ENCODE data around the gene HDAC1. TPM values are rescaled to one million over a fixed set of nuclear protein-coding genes. Genes with fewer than 3 reads are reported as not detected.

Gene HDAC1
- total RNA-seq, 2 experiments from 2014 or later: 136 to 139 TPM

DNA sequence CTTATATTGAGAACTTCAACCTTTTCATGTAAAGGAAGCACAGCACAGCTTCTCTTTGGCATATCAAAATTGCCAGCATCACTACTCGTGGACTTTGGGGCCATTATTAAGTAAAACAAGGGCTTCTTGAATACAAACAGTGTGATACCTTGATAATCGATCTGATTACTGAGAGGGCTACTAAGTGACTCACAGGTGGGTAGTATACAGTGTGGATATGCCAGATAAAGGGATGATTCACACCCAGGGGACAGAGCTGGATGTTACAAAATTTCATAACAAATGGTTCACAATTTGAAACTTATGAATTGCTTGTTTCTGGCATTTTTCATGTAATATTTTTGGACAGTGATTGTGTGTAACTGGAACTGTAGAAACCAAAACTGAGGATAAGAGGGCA is 15.4 kb downstream of the HDAC1 start:
- DNase-seq: no peak
- ChIA-PET POLR2A (interaction anchor here (1.1 to 1.3 kb wide), 2 partner anchors 15 to 16 kb away, joined by 3 to 5 read pairs; partner anchors contain the start of gene HDAC1), CTCF (interaction anchor here (0.7 to 1.5 kb wide), 4 partner anchors 29 to 351 kb away, joined by 3 to 5 read pairs (median 3); partner anchors contain the start of gene MARCKSL1)
- Mint-ChIP-seq H3K27me3 (no peaks in the 10 kb centered on the region), H3K36me3 (peaks cover 35% of the 10 kb centered on the region), H3K27ac (peak overlapping the region; percentile 72), H3K4me3 (no peak overlapping the region), H3K9me3 (no peaks in the 10 kb centered on the region), H3K4me1 (ENCODE audit: low read depth) (peaks cover 62% of the 10 kb centered on the region)
- intact Hi-C loops (cut with micrococcal nuclease): no loop called here

DNA sequence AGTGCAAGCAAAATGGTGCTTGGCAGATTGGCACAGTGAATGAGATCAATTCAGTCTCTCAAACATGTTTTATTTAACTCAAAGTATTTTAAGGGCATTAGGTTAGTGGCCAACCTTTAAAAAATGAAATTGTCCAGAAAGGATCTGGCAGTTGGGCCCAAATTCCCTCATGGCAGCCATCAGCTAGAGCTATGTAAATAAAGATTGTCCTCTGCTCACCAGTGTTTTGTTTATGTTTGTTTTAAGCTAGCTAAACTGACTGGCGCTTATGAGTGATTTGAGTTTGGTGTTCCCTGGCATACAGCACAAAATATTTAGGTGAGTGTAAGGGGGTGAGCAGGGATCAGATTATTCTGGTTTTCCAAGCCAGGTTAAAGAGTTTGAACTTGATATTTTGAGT is 18.1 kb downstream of the HDAC1 start:
- ChIA-PET POLR2A (no interaction called here), CTCF (interaction anchor here (0.5 kb wide), 1 partner anchor 390 kb away, joined by 3 read pairs; no protein-coding TSS in a partner anchor)
- H3K4me1 Mint-ChIP-seq (ENCODE audit: low read depth): peaks cover 59% of the 10 kb centered on the region
- H3K4me3 Mint-ChIP-seq: no peak overlapping the region
- intact Hi-C loops (cut with micrococcal nuclease): no loop called here
- H3K9me3 Mint-ChIP-seq: no peaks in the 10 kb centered on the region
- no peak overlapping the region for H3K27ac Mint-ChIP-seq
- peaks cover 21% of the 10 kb centered on the region for H3K36me3 Mint-ChIP-seq
- DNase-seq: no peak
- H3K27me3 Mint-ChIP-seq: no peaks in the 10 kb centered on the region

DNA sequence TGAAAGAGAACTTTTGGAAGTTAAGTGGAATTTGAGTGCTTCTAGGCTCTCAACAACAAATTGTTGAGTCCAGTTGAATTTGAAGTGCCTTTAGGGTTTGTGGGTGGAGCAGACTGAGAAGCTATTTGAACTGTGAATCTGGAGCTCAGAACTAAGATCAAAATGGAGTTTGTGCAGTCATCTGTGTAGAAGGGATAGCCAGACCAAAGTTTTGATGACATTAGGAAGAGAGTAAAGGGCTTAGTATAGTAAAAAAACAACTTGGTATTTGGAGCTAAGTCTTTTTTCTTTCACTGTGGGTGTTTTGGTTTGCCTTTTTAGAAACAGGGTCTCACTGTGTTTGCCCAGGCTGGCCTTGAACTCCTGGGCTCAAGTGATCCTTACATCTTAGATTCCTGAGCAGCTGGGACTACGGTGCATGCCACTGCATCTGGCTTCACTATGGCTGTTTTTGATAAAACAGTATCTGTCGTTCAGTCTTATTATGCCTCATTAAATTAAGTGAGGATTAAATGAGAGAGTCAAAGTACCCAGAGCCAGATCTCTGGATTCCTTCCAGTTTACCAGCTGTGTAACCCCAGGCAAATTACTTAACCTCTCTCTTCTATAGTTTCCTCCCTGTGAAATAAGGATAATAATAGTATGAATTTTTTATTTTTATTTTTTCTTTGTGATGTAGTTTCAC is 20.0 kb downstream of the HDAC1 start:
- H3K36me3 Mint-ChIP-seq: peaks cover 11% of the 10 kb centered on the region
- H3K27ac Mint-ChIP-seq: peak overlapping the region; percentile 26
- POLR2A ChIA-PET: interaction anchor here (1.2 kb wide), 1 partner anchor 132 kb away, joined by 3 read pairs; the partner anchor contains the start of gene TXLNA
- CTCF ChIA-PET: interaction anchor here (1.3 kb wide), 1 partner anchor 24 kb away, joined by 4 read pairs; the partner anchor contains the start of gene MARCKSL1
- intact Hi-C loops (cut with micrococcal nuclease): no loop called here
- peaks cover 49% of the 10 kb centered on the region for H3K4me1 Mint-ChIP-seq (ENCODE audit: low read depth)
- no peak for DNase-seq
- no peak overlapping the region for H3K4me3 Mint-ChIP-seq
- no peaks in the 10 kb centered on the region for H3K27me3 Mint-ChIP-seq
- H3K9me3 Mint-ChIP-seq: no peaks in the 10 kb centered on the region

DNA sequence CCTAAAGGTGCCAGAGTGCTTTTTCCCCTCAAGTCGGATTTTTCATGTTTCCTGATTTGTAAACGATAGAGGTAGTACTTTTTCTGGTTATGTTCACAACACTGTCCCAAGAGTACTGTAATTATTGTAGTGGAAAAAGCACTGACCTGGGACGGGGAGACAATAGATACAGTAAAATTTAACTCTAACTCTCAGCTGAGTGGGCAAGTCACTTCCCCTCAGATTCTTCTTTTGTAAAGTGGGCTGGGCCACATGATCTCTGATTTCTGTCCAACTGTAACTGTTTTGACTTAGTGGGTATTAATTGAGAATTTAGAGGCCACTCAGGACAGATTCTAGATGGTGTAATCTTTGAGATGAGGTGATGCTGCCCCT is 25.0 kb downstream of the HDAC1 start:
- no peak for DNase-seq
- intact Hi-C loops (cut with micrococcal nuclease): no loop called here
- H3K36me3 Mint-ChIP-seq: peaks cover 14% of the 10 kb centered on the region
- ChIA-PET CTCF (interaction anchor here (1.3 kb wide), 1 partner anchor 19 kb away, joined by 3 read pairs; the partner anchor contains the start of gene MARCKSL1), POLR2A (no interaction called here)
- peaks cover 27% of the 10 kb centered on the region for H3K4me1 Mint-ChIP-seq (ENCODE audit: low read depth)
- no peak overlapping the region for H3K27ac Mint-ChIP-seq
- H3K9me3 Mint-ChIP-seq: no peaks in the 10 kb centered on the region
- no peak overlapping the region for H3K4me3 Mint-ChIP-seq
- H3K27me3 Mint-ChIP-seq: no peaks in the 10 kb centered on the region

DNA sequence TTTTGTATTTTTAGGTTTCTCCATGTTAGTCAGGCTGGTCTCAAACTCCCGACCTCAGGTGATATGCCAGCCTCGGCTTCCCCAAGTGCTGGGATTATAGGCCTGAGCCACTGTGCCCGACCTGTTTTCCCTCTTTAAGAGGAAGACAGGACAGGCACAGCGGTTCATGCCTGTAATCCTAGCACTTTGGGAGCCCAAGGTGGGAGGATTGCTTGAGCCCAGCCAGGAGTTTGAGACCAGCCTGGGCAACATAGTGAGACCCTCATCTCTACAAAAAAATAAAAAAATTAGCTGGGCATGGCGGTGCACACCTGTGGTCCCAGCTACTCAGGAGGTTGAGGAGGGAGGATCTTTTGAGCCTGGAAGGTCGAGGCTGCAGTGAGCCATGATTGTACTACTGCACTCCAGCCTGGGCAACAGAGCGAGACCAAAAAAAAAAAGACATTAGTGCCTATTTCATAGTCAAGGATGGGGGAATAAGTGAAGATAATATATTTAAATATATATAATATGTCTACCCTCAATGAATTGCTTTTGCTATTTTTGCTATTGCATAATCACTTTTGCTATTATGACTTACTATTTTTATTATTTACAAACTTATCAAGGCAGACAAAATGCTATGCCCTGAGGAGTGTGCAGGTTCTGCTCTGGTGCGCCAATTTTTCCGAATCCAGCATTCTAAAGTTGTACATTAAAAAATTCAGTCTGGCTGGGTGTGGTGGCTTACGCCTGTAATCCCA is 26.4 kb downstream of the HDAC1 start:
- no peak overlapping the region for H3K27ac Mint-ChIP-seq
- H3K9me3 Mint-ChIP-seq: no peaks in the 10 kb centered on the region
- H3K36me3 Mint-ChIP-seq: peaks cover 14% of the 10 kb centered on the region
- no peaks in the 10 kb centered on the region for H3K27me3 Mint-ChIP-seq
- intact Hi-C loops (cut with micrococcal nuclease): no loop called here
- POLR2A ChIA-PET: interaction anchor here (0.8 kb wide), 1 partner anchor 19 kb away, joined by 3 read pairs; no protein-coding TSS in a partner anchor
- H3K4me3 Mint-ChIP-seq: no peak overlapping the region
- CTCF ChIA-PET: interaction anchor here (1.3 kb wide), 1 partner anchor 18 kb away, joined by 3 read pairs; the partner anchor contains the start of gene MARCKSL1
- no peak for DNase-seq
- H3K4me1 Mint-ChIP-seq (ENCODE audit: low read depth): peaks cover 36% of the 10 kb centered on the region

DNA sequence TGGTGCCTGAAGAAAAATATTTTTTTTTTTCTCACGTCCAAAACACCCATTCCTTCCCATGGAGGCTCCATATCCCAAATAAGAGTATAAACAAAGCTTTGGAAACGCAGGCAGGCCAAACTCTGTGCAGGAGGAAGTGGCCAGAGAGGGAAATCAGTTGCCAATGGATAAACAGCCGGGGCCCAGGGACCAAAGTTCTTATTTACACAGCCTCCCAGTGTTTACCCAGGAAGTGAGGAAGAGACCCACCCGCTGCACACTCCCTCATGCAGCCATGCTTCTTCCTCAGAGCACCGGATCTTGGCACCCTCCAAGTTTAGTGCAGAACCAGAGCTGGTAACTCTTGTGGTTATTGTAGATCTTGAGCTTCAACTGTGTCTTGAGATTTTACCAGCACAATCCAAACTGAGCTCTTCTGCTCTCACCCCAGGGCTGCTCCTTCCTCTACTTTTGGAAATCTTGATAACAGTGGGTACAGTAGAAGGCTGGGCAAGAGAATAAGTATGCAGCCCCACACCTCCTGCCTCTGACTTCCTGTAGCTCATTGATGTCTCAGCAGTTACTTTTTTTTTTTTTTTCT is 29.9 kb downstream of the HDAC1 start:
- peak; percentile 41 for DNase-seq
- Mint-ChIP-seq H3K27ac (peak overlapping the region; percentile 93), H3K27me3 (no peaks in the 10 kb centered on the region), H3K4me1 (ENCODE audit: low read depth) (peaks cover 38% of the 10 kb centered on the region), H3K9me3 (no peaks in the 10 kb centered on the region), H3K4me3 (peak overlapping the region; percentile 22), H3K36me3 (peaks cover 21% of the 10 kb centered on the region)
- intact Hi-C loops (cut with micrococcal nuclease): no loop called here
- POLR2A ChIA-PET: interaction anchor here (0.6 to 2.5 kb wide), 7 partner anchors 14 to 121 kb away, joined by 3 to 12 read pairs (median 4); partner anchors contain the start of genes BSDC1, LCK and MARCKSL1
- CTCF ChIA-PET: interaction anchor here (0.6 to 2.2 kb wide), 9 partner anchors 19 to 199 kb away, joined by 3 to 8 read pairs (median 3); no protein-coding TSS in a partner anchor

DNA sequence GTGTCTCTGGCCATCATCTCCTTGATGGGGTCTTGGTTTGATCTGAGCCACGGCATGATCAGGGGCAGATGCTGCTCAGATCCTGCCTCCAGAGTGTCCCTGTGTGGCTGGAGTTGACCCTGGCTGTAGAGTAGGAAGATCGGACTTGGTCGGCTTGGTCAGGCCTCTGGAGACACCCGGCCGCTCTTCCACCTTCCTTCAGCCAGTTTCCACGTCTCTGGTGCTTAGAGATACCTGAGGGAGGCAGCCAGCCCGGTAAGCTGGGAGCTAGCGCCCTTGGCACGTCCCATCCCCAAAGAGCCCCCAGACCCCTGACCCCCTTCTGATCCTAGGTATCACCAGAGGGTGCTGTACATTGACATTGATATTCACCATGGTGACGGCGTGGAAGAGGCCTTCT is 35.3 kb downstream of the HDAC1 start:
- CTCF ChIA-PET: no interaction called here
- H3K9me3 Mint-ChIP-seq: no peaks in the 10 kb centered on the region
- intact Hi-C loops (cut with micrococcal nuclease): no loop called here
- POLR2A ChIA-PET: no interaction called here
- H3K36me3 Mint-ChIP-seq: peaks cover 31% of the 10 kb centered on the region
- H3K4me3 Mint-ChIP-seq: no peak overlapping the region
- peaks cover 25% of the 10 kb centered on the region for H3K4me1 Mint-ChIP-seq (ENCODE audit: low read depth)
- no peak overlapping the region for H3K27ac Mint-ChIP-seq
- DNase-seq: no peak
- no peaks in the 10 kb centered on the region for H3K27me3 Mint-ChIP-seq

DNA sequence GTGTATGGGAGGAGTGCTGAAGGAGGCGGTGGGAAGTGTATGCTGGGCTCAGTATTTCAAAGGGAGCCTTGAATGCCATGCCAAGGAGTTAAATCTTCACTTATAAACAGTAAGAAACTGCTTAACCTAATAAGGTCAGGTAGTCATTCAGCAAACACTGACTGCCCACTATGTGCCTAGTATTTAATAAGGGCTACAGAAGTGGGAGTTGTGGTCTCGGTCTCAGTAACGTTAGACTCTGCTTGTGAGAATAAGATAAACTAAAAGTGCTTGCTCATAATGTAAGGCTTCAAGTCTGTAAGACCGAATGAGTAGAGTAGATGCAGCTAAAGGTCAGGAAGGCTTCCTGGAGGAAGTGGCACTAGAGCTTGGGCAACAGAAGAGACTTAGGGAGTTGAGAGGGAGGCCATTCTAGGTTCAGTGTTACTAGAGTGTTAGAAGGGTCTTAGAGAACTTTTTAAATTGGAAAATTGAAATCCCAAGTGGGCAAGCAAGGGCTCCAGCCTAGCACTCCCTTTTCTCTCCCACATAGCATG is 38.1 kb downstream of the HDAC1 start:
- Mint-ChIP-seq H3K36me3 (peaks cover 27% of the 10 kb centered on the region), H3K27me3 (no peaks in the 10 kb centered on the region), H3K4me3 (no peak overlapping the region), H3K4me1 (ENCODE audit: low read depth) (peaks cover 21% of the 10 kb centered on the region), H3K9me3 (no peaks in the 10 kb centered on the region), H3K27ac (peak overlapping the region; percentile 66)
- ChIA-PET CTCF (interaction anchor here (1.2 to 2.9 kb wide), 2 partner anchors 10 to 114 kb away, joined by 3 to 6 read pairs; no protein-coding TSS in a partner anchor), POLR2A (no interaction called here)
- intact Hi-C loops (cut with micrococcal nuclease): no loop called here
- no peak for DNase-seq

DNA sequence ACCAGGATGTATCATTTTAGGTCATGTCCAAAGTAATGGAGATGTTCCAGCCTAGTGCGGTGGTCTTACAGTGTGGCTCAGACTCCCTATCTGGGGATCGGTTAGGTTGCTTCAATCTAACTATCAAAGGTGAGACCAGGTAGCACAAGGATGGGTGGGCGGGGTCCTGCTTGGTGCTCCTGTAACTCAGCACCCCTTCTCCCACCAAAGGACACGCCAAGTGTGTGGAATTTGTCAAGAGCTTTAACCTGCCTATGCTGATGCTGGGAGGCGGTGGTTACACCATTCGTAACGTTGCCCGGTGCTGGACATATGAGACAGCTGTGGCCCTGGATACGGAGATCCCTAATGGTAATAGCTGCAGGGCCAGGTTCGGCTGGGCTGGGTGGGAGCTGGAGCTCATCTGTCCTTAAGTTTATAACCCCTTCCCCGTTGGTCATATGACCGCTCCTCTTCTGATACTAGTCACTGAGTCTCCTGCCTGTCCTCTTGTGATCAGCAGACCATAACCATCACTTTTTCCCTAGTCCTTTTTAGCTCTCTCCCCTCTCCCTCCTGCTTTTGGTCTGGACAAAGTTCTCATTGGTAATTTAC is 38.8 kb downstream of the HDAC1 start:
- CTCF ChIA-PET: interaction anchor here (1.2 to 2.9 kb wide), 3 partner anchors 10 to 381 kb away, joined by 3 to 6 read pairs (median 3); no protein-coding TSS in a partner anchor
- peaks cover 22% of the 10 kb centered on the region for H3K4me1 Mint-ChIP-seq (ENCODE audit: low read depth)
- H3K36me3 Mint-ChIP-seq: peaks cover 22% of the 10 kb centered on the region
- no peak for DNase-seq
- no peaks in the 10 kb centered on the region for H3K9me3 Mint-ChIP-seq
- intact Hi-C loops (cut with micrococcal nuclease): no loop called here
- H3K27ac Mint-ChIP-seq: no peak overlapping the region
- POLR2A ChIA-PET: no interaction called here
- H3K4me3 Mint-ChIP-seq: no peak overlapping the region
- H3K27me3 Mint-ChIP-seq: no peaks in the 10 kb centered on the region

DNA sequence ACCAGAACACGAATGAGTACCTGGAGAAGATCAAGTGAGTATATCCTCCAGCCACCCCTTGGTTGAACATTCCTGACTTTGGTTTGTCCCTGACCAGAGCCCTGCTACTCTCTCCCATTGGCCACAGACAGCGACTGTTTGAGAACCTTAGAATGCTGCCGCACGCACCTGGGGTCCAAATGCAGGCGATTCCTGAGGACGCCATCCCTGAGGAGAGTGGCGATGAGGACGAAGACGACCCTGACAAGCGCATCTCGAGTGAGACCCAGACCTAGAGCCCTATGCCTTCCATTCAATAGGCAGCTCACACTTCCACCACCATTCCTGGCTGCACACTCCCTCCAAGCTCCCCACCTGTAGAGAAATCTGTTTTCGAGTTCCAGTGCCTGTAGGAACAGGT is 39.7 kb downstream of the HDAC1 start:
- Mint-ChIP-seq H3K36me3 (peaks cover 20% of the 10 kb centered on the region), H3K4me3 (no peak overlapping the region), H3K9me3 (no peaks in the 10 kb centered on the region), H3K4me1 (ENCODE audit: low read depth) (peaks cover 22% of the 10 kb centered on the region), H3K27me3 (no peaks in the 10 kb centered on the region), H3K27ac (peak overlapping the region; percentile 5)
- POLR2A ChIA-PET: interaction anchor here (0.6 kb wide), 1 partner anchor 315 kb away, joined by 3 read pairs; no protein-coding TSS in a partner anchor
- CTCF ChIA-PET: interaction anchor here (1.4 kb wide), 1 partner anchor 380 kb away, joined by 3 read pairs; no protein-coding TSS in a partner anchor
- no peak for DNase-seq
- intact Hi-C loops (cut with micrococcal nuclease): no loop called here

DNA sequence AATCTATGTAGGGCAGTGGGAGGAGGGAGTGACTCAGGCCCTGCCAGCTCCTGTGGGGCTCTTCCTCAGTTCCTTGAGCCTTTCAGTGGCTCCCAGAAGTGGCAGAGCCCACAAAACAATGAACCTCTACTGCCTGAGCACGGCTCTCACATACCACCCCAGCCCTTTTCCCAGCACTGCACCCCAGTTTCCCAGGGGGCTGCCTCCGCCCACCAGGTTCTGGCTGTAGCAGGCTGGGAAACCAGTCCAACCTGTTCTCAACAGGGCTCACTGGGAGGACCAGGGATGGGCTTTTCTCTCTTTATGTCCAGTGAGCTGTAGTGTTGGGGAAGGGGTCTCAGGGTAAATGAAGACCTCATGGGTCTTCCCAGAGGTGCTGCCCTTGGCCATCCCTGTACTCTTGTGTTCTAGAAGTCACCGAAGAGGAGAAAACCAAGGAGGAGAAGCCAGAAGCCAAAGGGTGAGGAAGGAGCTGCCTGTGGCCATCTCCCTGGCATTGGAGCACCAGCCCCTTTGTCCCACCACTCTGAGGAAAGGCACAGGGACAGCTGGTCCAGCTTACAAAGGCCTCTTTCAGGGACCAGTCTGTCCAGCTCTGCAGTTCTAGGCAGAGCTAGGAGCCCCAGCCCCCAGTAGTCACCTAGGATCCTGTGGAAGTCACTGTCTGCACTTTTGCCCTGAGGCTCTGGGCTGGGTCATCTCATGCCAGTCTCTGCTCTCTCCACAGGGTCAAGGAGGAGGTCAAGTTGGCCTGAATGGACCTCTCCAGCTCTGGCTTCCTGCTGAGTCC is 40.6 kb downstream of the HDAC1 start:
- Mint-ChIP-seq H3K4me3 (no peak overlapping the region), H3K9me3 (no peaks in the 10 kb centered on the region), H3K36me3 (peaks cover 20% of the 10 kb centered on the region), H3K4me1 (ENCODE audit: low read depth) (peaks cover 31% of the 10 kb centered on the region), H3K27ac (peak overlapping the region; percentile 31), H3K27me3 (no peaks in the 10 kb centered on the region)
- DNase-seq: no peak
- intact Hi-C loops (cut with micrococcal nuclease): no loop called here
- CTCF ChIA-PET: interaction anchor here (1.4 to 1.6 kb wide), 2 partner anchors 84 to 117 kb away, joined by 3 to 8 read pairs; no protein-coding TSS in a partner anchor
- POLR2A ChIA-PET: interaction anchor here (0.6 kb wide), 1 partner anchor 314 kb away, joined by 3 read pairs; no protein-coding TSS in a partner anchor
